ENCODE results near the gene ENHO. TPM values are rescaled to one million over a fixed set of nuclear protein-coding genes. Genes with fewer than 3 reads are reported as not detected.

Gene ENHO
- total and polyA plus RNA-seq, 2 of the 8 experiments (the other 6 are each of a cell fraction or from before 2014, with no cell fraction given) = 12.2 to 49.4 TPM

- TF ChIP-seq USF2 (IDR thresholded peaks at IDR 0.05; ENCODE audit: low read length) (no peak), CHD7 (IDR thresholded peaks at IDR 0.05; ENCODE audit: insufficient replicate concordance, low read length) (no peak), SIN3A (conservative IDR thresholded peaks at IDR 0.05 in 1 of 2, IDR thresholded peaks at IDR 0.05 in 1 of 2; ENCODE audit: low read depth in 1 of 2, low read length in 2 of 2) (no peak), RNF2 (IDR thresholded peaks at IDR 0.05; ENCODE audit: borderline replicate concordance, low read depth, low read length, missing control alignments, poor library complexity, severe bottlenecking) (no peak), RXRA (IDR thresholded peaks at IDR 0.05; ENCODE audit: insufficient read depth, low read depth, low read length) (no peak)
These were observed 13.8 kb downstream of the ENHO start (continued) for GRCh38 chr9:34508951-34509350.
